SK-N-MC (cell line): ENCODE measurements around the gene MPV17L2.

ENCODE experiments used
- EZH2 ChIP-seq: fragments of 200-600 bp; sonication (generic); IDR thresholded peaks from one replicate; pipeline ENCODE4 v1.6.1; 2017; ENCODE audit warnings: antibody characterized with exemption
- POLR2AphosphoS5 ChIP-seq: IDR thresholded peaks from 2 replicates; pipeline ENCODE4 v1.6.1; 2012; ENCODE audit warnings: mild to moderate bottlenecking, low read depth, low read length, borderline replicate concordance

DNA sequence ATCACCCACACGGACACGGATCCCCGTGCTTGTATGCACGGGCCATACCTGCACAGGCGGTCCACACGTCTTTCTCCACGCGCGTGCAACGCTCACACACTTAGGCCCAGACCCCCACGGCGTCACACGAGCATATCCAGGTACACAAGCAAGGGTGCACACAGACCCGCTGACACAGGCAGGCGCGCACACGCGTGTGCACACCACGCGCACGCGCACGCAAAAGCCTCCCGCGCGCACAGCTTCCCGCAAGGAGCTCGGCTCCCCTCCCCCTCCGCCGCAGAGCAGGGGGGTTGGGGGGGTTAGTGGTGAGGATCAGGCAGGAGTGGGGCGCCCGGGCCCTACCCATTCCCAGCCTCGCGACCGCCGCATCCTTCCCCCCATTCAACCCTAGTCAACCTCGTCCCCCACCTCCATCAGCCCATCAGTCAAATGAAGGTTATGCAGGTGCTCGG is 10.4 kb downstream of the MPV17L2 start:
- TF ChIP-seq EZH2 (no peak), POLR2AphosphoS5 (no peak)
